Vagina (tissue), 2 donors: ENCODE data around the gene IVD.
"Not testable (repeated sequence)": the region's sequence is repeated elsewhere in the genome, so short reads cannot be mapped to it uniquely, and the experiment has no call there.

Source experiments
- POLR2A ChIP-seq, 2 donors: fragments of 450-650 bp; IDR thresholded peaks; one replicate each; pipeline ENCODE4 v1.6.1; 2017; ENCODE audit warnings: antibody characterized with exemption in 2 of 2, mild to moderate bottlenecking in 2 of 2, moderate library complexity in 2 of 2
- POLR2AphosphoS5 ChIP-seq, 2 donors: sonication (generic); formaldehyde crosslinking; IDR thresholded peaks; one replicate each; pipeline ENCODE4 v1.9.0; 2017; ENCODE audit warnings: antibody characterized with exemption in 2 of 2, mild to moderate bottlenecking in 2 of 2, low read depth in 1 of 2; ENCODE audit not compliant: insufficient read depth in 1 of 2
- TF ChIP-seq, protein P1 (sequence below), 3 experiments: fragments of 450-650 bp in 2 of 3; fragments of 200-600 bp in 1 of 3; sonication (generic) in 1 of 3; IDR thresholded peaks; one replicate each; pipeline ENCODE4 v1.5.1; 2017 to 2019; ENCODE audit warnings: antibody characterized with exemption in 3 of 3, mild to moderate bottlenecking in 2 of 3, moderate library complexity in 2 of 3

DNA sequence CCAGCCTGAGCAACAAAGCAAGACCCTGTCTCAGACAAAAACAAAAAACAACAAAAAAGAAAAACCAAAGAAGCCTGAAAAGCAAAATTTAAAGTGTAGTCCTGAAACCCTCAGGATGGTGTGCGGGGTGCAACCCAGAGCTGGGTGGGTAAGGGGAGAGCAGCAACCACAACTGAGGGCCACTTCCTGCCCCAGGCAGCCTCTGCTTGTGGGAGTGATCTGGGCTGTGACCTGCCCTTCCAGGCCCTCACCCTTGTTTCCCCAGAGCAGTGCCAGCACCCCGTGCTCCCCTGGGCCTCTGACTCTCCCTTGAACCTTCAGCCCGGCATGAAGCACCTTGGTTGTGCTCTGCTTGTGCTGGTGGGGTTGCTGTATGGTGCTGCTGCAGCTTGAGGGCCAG is 48.3 kb downstream of the IVD start:
- not testable (repeated sequence) for TF ChIP-seq POLR2A (IDR thresholded peaks at IDR 0.05); POLR2AphosphoS5 (IDR thresholded peaks at IDR 0.05; ENCODE audit: insufficient read depth in 1 of 2, low read depth in 1 of 2)
- TF ChIP-seq, protein P1, sequence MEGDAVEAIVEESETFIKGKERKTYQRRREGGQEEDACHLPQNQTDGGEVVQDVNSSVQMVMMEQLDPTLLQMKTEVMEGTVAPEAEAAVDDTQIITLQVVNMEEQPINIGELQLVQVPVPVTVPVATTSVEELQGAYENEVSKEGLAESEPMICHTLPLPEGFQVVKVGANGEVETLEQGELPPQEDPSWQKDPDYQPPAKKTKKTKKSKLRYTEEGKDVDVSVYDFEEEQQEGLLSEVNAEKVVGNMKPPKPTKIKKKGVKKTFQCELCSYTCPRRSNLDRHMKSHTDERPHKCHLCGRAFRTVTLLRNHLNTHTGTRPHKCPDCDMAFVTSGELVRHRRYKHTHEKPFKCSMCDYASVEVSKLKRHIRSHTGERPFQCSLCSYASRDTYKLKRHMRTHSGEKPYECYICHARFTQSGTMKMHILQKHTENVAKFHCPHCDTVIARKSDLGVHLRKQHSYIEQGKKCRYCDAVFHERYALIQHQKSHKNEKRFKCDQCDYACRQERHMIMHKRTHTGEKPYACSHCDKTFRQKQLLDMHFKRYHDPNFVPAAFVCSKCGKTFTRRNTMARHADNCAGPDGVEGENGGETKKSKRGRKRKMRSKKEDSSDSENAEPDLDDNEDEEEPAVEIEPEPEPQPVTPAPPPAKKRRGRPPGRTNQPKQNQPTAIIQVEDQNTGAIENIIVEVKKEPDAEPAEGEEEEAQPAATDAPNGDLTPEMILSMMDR (IDR thresholded peaks at IDR 0.05): not testable (repeated sequence)
